Activated CD4-positive, alpha-beta T cell treated with anti-CD3 and anti-CD28 coated beads, Interleukin-2, amount 10 ng/mL, durations not matched to agents 24 days and 14 days (primary cell): ENCODE data around the gene AIPL1. TPM values are rescaled to one million over a fixed set of nuclear protein-coding genes. Genes with fewer than 3 reads are reported as not detected.

ENCODE experiments used
- DNase-seq: peaks from one replicate; pipeline ENCODE4 v3.0.0; 2022
- H3K27ac Mint-ChIP-seq: one replicate; pipeline ENCODE4 v1.8.0; 2022; ENCODE audit warnings: mild to moderate bottlenecking, mixed read lengths
- H3K27me3 Mint-ChIP-seq: one replicate; pipeline ENCODE4 v1.8.0; 2022; ENCODE audit warnings: mixed read lengths
- H3K36me3 Mint-ChIP-seq: one replicate; pipeline ENCODE4 v1.8.0; 2022; ENCODE audit warnings: low read depth, mild to moderate bottlenecking, mixed read lengths
- H3K4me1 Mint-ChIP-seq: one replicate; pipeline ENCODE4 v1.8.0; 2021; ENCODE audit warnings: mixed read lengths
- H3K4me3 Mint-ChIP-seq: one replicate; pipeline ENCODE4 v1.8.0; 2022; ENCODE audit warnings: mild to moderate bottlenecking, moderate library complexity, mixed read lengths
- H3K9me3 Mint-ChIP-seq: one replicate; pipeline ENCODE4 v1.8.0; 2021; ENCODE audit warnings: mixed read lengths
- intact Hi-C: fragments of 100-400 bp; cut with micrococcal nuclease; formaldehyde crosslinking; loops from one replicate; pipeline ENCODE4 v1.15.1; 2023
- total RNA-seq: library from RNA; stranded (reverse); gene quantifications from 2 replicates; pipeline ENCODE4 v1.2.3, GENCODE V29; 2022

Gene AIPL1
- total RNA-seq, 1 donor from 2014 or later: not detected

DNA sequence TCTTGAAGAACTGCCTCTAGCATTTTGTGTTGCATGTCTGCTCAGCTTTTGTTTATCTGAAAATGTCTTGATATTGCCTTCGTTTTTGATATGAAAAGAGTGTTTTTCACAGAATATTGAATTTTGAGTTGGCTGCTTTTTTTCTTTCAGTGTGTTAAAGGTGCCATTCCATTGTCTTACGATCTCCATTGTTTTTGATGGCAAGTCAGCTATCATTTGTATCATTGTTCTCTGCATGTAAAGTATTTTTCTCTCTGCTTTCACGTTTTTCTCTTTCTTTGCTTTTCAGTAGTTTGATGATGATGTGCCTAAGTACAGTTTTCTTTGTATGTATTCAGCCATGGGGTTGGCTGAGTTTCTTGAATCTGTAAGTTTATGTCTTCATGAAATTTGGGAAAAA is 57.0 kb downstream of the AIPL1 start:
- intact Hi-C loops: no loop called here
- Mint-ChIP-seq H3K9me3 (peaks cover 5% of the 10 kb centered on the region), H3K4me1 (peaks cover 16% of the 10 kb centered on the region), H3K27ac (no peak overlapping the region), H3K27me3 (peaks cover 3% of the 10 kb centered on the region), H3K4me3 (no peak overlapping the region), H3K36me3 (no peaks in the 10 kb centered on the region)
- DNase-seq: no peak

DNA sequence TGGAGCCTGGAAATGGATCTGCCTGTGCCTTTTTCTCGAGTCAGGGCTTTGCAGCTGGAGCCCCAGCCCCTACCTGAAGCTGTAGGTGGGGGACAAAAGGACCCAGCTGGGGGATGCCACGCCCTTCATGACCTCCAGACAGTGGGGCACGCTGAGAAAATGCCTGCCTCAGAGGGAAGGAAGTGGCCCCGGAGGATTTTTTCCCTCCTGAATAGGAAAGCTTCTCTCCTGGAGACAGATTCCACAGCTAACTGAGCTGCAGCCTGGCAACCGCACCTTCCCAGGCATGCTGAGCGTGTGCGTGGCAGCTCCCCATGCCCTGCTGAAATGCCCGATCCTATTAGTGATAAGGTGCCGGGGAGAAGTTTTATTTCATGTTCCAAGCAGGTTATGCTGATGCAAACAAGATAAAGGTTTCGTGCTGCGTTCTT is 58.0 kb downstream of the AIPL1 start:
- Mint-ChIP-seq H3K4me1 (peaks cover 16% of the 10 kb centered on the region), H3K27me3 (peaks cover 3% of the 10 kb centered on the region), H3K36me3 (no peaks in the 10 kb centered on the region), H3K4me3 (no peak overlapping the region), H3K27ac (no peak overlapping the region), H3K9me3 (peaks cover 5% of the 10 kb centered on the region)
- intact Hi-C loops: no loop called here
- no peak for DNase-seq

DNA sequence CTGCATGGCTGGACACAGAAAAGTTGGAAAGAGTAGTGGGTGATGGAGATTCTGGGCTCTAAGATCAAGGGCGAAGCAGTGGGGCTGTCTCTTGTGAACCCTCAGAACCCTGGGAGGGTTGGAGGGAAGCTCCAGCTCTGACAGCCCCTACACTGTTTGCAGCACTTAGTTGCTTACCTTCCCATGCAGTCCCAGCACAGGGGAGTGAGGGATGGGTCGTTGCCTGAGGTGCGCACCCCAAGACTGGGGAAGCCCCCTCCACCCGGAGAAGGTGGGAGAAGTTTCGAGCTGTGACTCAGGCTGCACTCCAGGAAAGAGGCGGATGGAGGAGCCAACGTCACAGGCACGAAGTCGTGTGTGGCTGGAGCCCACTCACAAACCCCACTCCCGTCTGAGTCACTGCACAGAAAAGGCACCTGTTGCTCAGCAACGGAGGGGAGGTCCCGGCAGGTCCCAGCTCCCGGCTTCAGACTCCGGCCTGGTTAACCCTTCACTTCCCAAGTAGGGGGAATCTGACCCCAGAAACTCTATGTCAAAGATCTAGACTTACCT is 60.1 kb downstream of the AIPL1 start:
- peaks cover 16% of the 10 kb centered on the region for H3K4me1 Mint-ChIP-seq
- DNase-seq: peak; percentile 68
- peaks cover 9% of the 10 kb centered on the region for H3K27me3 Mint-ChIP-seq
- peak overlapping the region; percentile 54 for H3K4me3 Mint-ChIP-seq
- intact Hi-C loops: no loop called here
- H3K9me3 Mint-ChIP-seq: peaks cover 5% of the 10 kb centered on the region
- peak overlapping the region; percentile 62 for H3K27ac Mint-ChIP-seq
- H3K36me3 Mint-ChIP-seq: no peaks in the 10 kb centered on the region

DNA sequence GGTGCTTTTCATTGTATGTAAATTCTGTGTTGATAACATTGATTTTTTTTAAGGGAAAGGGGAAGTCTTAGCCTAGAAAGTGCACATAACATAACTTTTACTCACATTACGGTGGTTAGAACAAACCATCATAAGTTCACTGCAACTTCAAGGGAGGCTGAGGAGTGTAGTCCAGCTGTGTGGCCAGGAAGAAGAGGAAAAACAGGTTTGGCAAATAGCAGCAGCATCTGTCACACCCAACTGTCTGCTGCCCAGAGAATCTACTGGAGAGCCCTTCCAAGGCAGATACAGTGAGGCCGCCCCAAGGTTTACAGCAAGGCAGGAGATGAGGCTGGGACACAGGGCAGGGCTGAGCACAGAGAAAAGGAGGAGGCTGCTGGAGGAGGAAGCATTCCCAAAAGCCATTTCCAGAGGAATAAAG is 60.6 kb downstream of the AIPL1 start:
- H3K27ac Mint-ChIP-seq: peak overlapping the region; percentile 61
- peaks cover 13% of the 10 kb centered on the region for H3K27me3 Mint-ChIP-seq
- H3K9me3 Mint-ChIP-seq: peaks cover 5% of the 10 kb centered on the region
- H3K36me3 Mint-ChIP-seq: no peaks in the 10 kb centered on the region
- intact Hi-C loops: no loop called here
- peak overlapping the region; percentile 54 for H3K4me3 Mint-ChIP-seq
- peaks cover 16% of the 10 kb centered on the region for H3K4me1 Mint-ChIP-seq
- no peak for DNase-seq

Other genes starting within 250 kb of the AIPL1 start
- gene PIMREG, start 9.3 kb upstream of the AIPL1 start, total RNA-seq: 4.6 and 6.4 TPM in 2 replicates
- gene PITPNM3, start 121.4 kb upstream of the AIPL1 start, total RNA-seq: 0.66 and 0.77 TPM in 2 replicates
- 20.9 and 23.9 TPM in 2 replicates for gene KIAA0753, start 205.6 kb upstream of the AIPL1 start, total RNA-seq
- gene TXNDC17, start 205.9 kb upstream of the AIPL1 start, total RNA-seq: 92.7 and 102 TPM in 2 replicates
- gene MED31, start 216.5 kb upstream of the AIPL1 start, total RNA-seq: 24.3 and 25.7 TPM in 2 replicates
- 1.8 and 1.9 TPM in 2 replicates for gene C17orf100, start 216.6 kb upstream of the AIPL1 start, total RNA-seq